ENCODE measurements around the gene DEFB125. TPM values are rescaled to one million over a fixed set of nuclear protein-coding genes. Genes with fewer than 3 reads are reported as not detected.
"Not testable (repeated sequence)": the region's sequence is repeated elsewhere in the genome, so short reads cannot be mapped to it uniquely, and the experiment has no call there.

DEFB125 gene
- total RNA-seq, 3 donors from 2014 or later: not detected

GRCh38 chr20:90651-91050, 3.2 kb downstream of the DEFB125 start:
- TF ChIP-seq POLR2AphosphoS5 (IDR thresholded peaks at IDR 0.05): no peak
- TF ChIP-seq CTCF (IDR thresholded peaks at IDR 0.05): no peak
- TF ChIP-seq POLR2A (IDR thresholded peaks at IDR 0.05): no peak
- Histone ChIP-seq H3K27ac (no peak overlapping the region), H3K4me1 (no peaks in the 10 kb centered on the region), H3K27me3 (no peaks in the 10 kb centered on the region), H3K9me3 (peaks cover 3 to 23% of the 10 kb centered on the region in 2 donors), H3K36me3 (no peaks in the 10 kb centered on the region), H3K4me3 (no peak overlapping the region)
- intact Hi-C loops (cut with DNase I; ENCODE audit: low total_unique reads): no loop called here
- DNase-seq (ENCODE audit: low spot score in 2 of 2): no peak

- DNase-seq (ENCODE audit: low spot score in 2 of 2): no peak
- Histone ChIP-seq H3K4me3 (no peak overlapping the region), H3K4me1 (no peaks in the 10 kb centered on the region), H3K27me3 (no peaks in the 10 kb centered on the region), H3K9me3 (peaks cover 3 to 25% of the 10 kb centered on the region in 2 donors), H3K27ac (no peak overlapping the region), H3K36me3 (no peaks in the 10 kb centered on the region)
- intact Hi-C loops (cut with DNase I; ENCODE audit: low total_unique reads): no loop called here
- TF ChIP-seq CTCF (IDR thresholded peaks at IDR 0.05) (no peak), POLR2A (IDR thresholded peaks at IDR 0.05) (no peak), POLR2AphosphoS5 (IDR thresholded peaks at IDR 0.05) (no peak)
These were observed 6.2 kb downstream of the DEFB125 start for GRCh38 chr20:93641-94040.

GRCh38 chr20:95215-95614, 7.7 kb downstream of the DEFB125 start:
- no peak overlapping the region for H3K27ac ChIP-seq
- H3K27me3 ChIP-seq: no peaks in the 10 kb centered on the region
- no peak for DNase-seq (ENCODE audit: low spot score in 2 of 2)
- no peaks in the 10 kb centered on the region for H3K36me3 ChIP-seq
- peaks cover 3 to 25% of the 10 kb centered on the region in 2 donors for H3K9me3 ChIP-seq
- TF ChIP-seq CTCF (IDR thresholded peaks at IDR 0.05) (no peak), POLR2AphosphoS5 (IDR thresholded peaks at IDR 0.05) (no peak), POLR2A (IDR thresholded peaks at IDR 0.05) (no peak)
- no peak overlapping the region for H3K4me3 ChIP-seq
- H3K4me1 ChIP-seq: no peaks in the 10 kb centered on the region
- intact Hi-C loops (cut with DNase I; ENCODE audit: low total_unique reads): no loop called here

GRCh38 chr20:97691-98090, 10.2 kb downstream of the DEFB125 start:
- H3K4me3 ChIP-seq; H3K27ac ChIP-seq; H3K36me3 ChIP-seq; H3K4me1 ChIP-seq; DNase-seq (ENCODE audit: low spot score in 2 of 2); intact Hi-C loops (cut with DNase I; ENCODE audit: low total_unique reads); H3K27me3 ChIP-seq: not testable (repeated sequence)
- peaks cover 3 to 25% of the 10 kb centered on the region in 2 donors for H3K9me3 ChIP-seq

- Histone ChIP-seq H3K27ac (no peak overlapping the region), H3K4me3 (no peak overlapping the region), H3K36me3 (no peaks in the 10 kb centered on the region), H3K4me1 (no peaks in the 10 kb centered on the region), H3K9me3 (no peaks in the 10 kb centered on the region), H3K27me3 (peaks cover 0 to 21% of the 10 kb centered on the region in 2 donors)
- no peak for TF ChIP-seq POLR2AphosphoS5 (IDR thresholded peaks at IDR 0.05)
- no peak for TF ChIP-seq POLR2A (IDR thresholded peaks at IDR 0.05)
- no peak for TF ChIP-seq CTCF (IDR thresholded peaks at IDR 0.05)
- intact Hi-C loops (cut with DNase I; ENCODE audit: low total_unique reads): no loop called here
- no peak for DNase-seq (ENCODE audit: low spot score in 2 of 2)
These were observed 14.5 kb downstream of the DEFB125 start for GRCh38 chr20:101975-102374.

GRCh38 chr20:103456-103855, 16.0 kb downstream of the DEFB125 start:
- Histone ChIP-seq H3K27me3 (peaks cover 0 to 21% of the 10 kb centered on the region in 2 donors), H3K27ac (no peak overlapping the region), H3K4me1 (no peaks in the 10 kb centered on the region), H3K4me3 (no peak overlapping the region), H3K36me3 (no peaks in the 10 kb centered on the region), H3K9me3 (no peaks in the 10 kb centered on the region)
- no peak for DNase-seq (ENCODE audit: low spot score in 2 of 2)
- intact Hi-C loops (cut with DNase I; ENCODE audit: low total_unique reads): no loop called here
- TF ChIP-seq POLR2A (IDR thresholded peaks at IDR 0.05) (no peak), POLR2AphosphoS5 (IDR thresholded peaks at IDR 0.05) (no peak), CTCF (IDR thresholded peaks at IDR 0.05) (no peak)
